Neural progenitor cell (in vitro differentiated cells): ENCODE data around the gene NIN. TPM values are rescaled to one million over a fixed set of nuclear protein-coding genes. Genes with fewer than 3 reads are reported as not detected.
A peak's percentile ranks its signal among the peaks of the same experiment; 100 is the strongest.

ENCODE experiments used
- DNase-seq: peaks from one replicate; pipeline ENCODE4 v3.0.0-alpha.2; 2016; ENCODE audit warnings: low spot score
- H2AFZ ChIP-seq: fragments of 200-600 bp; sonication (generic); replicated peaks from 2 replicates; pipeline ENCODE4 v1.6.1; 2016; ENCODE audit warnings: antibody characterized with exemption
- H3F3A ChIP-seq: fragments of 200-600 bp; sonication (generic); 2 replicates; pipeline ENCODE4 v1.6.1; 2016; ENCODE audit warnings: antibody characterized with exemption, low read depth
- H3K27ac ChIP-seq: fragments of 200-600 bp; sonication (generic); 2 replicates; pipeline ENCODE4 v1.5.1; 2016; ENCODE audit warnings: mild to moderate bottlenecking
- H3K27me3 ChIP-seq: fragments of 200-600 bp; sonication (generic); 2 replicates; pipeline ENCODE4 v1.6.1; 2016; ENCODE audit warnings: mild to moderate bottlenecking, moderate library complexity
- H3K36me3 ChIP-seq: fragments of 200-600 bp; sonication (generic); 2 replicates; pipeline ENCODE4 v1.5.1; 2016
- H3K4me1 ChIP-seq: fragments of 200-600 bp; sonication (generic); 2 replicates; pipeline ENCODE4 v1.6.1; 2016; ENCODE audit warnings: mixed run types
- H3K4me2 ChIP-seq: fragments of 200-600 bp; sonication (generic); 2 replicates; pipeline ENCODE4 v1.6.1; 2016
- H3K4me3 ChIP-seq: fragments of 200-600 bp; sonication (generic); 2 replicates; pipeline ENCODE4 v1.5.1; 2016
- H3K79me2 ChIP-seq: fragments of 200-600 bp; sonication (generic); 2 replicates; pipeline ENCODE4 v1.6.1; 2016; ENCODE audit warnings: low read depth
- H3K9ac ChIP-seq: fragments of 200-600 bp; sonication (generic); 2 replicates; pipeline ENCODE4 v1.6.1; 2016
- H3K9me3 ChIP-seq: fragments of 200-600 bp; sonication (generic); 2 replicates; pipeline ENCODE4 v1.5.1; 2016; ENCODE audit warnings: low read depth
- H4K20me1 ChIP-seq: fragments of 200-600 bp; sonication (generic); 2 replicates; pipeline ENCODE4 v1.6.1; 2016; ENCODE audit warnings: low read depth
- H3K27ac Mint-ChIP-seq: 3 replicates; pipeline ENCODE4 v1.8.0; 2021; ENCODE audit warnings: mixed read lengths
- H3K27me3 Mint-ChIP-seq: 2 replicates; pipeline ENCODE4 v1.8.0; 2022; ENCODE audit warnings: low read depth, mild to moderate bottlenecking, inconsistent platforms, moderate library complexity, mixed read lengths; ENCODE audit not compliant: insufficient read depth
- H3K36me3 Mint-ChIP-seq: 3 replicates; pipeline ENCODE4 v1.8.0; 2021; ENCODE audit warnings: mixed read lengths
- H3K4me1 Mint-ChIP-seq: 3 replicates; pipeline ENCODE4 v1.8.0; 2021; ENCODE audit warnings: mixed read lengths
- H3K4me3 Mint-ChIP-seq: 3 replicates; pipeline ENCODE4 v1.8.0; 2021; ENCODE audit warnings: mild to moderate bottlenecking, moderate library complexity, mixed read lengths
- H3K9me3 Mint-ChIP-seq: 3 replicates; pipeline ENCODE4 v1.8.0; 2020; ENCODE audit warnings: mixed read lengths
- EZH2 ChIP-seq: fragments of 200-600 bp; sonication (generic); IDR thresholded peaks from 2 replicates; pipeline ENCODE4 v1.6.1; 2017; ENCODE audit warnings: antibody characterized with exemption, mild to moderate bottlenecking, moderate library complexity
- EZH2phosphoT487 ChIP-seq: fragments of 200-600 bp; sonication (generic); IDR thresholded peaks from 2 replicates; pipeline ENCODE4 v1.6.1; 2017; ENCODE audit warnings: antibody characterized with exemption
- total RNA-seq: library from RNA; depleted of rRNA; stranded (reverse); fragments of >200 nt; gene quantifications from 2 replicates; pipeline ENCODE4 v1.2.3, GENCODE V29; 2015; ENCODE audit warnings: low replicate concordance
- TF ChIP-seq, protein P1 (sequence below): fragments of 200-600 bp; sonication (generic); IDR thresholded peaks from 2 replicates; pipeline ENCODE4 v1.5.1; 2017; ENCODE audit warnings: antibody characterized with exemption, mild to moderate bottlenecking

The NIN gene
- total RNA-seq, 1 donor from 2014 or later, result 49.0 TPM

DNA sequence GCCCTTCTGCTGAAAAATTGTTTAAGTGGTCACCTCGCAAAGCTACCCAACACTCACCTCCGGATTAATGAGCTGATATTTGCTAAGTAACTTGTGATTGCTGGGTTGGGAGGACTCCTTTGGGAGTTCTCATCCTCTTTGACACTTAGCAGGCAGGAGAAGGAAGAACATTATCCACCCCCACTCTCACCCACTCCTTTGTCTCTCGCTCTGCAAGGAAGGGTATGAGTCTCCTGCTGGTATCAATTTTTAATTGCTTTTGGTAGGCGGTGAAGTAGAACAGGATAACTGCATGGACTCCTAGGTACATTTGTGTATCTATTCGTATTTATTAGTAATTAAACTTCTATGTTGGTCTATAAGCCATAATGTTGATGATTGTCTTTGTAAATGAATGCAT is 34.0 kb upstream of the NIN start:
- Mint-ChIP-seq H3K9me3 (peaks cover 2% of the 10 kb centered on the region), H3K4me3 (no peak overlapping the region), H3K36me3 (no peaks in the 10 kb centered on the region), H3K27me3 (peaks cover 2% of the 10 kb centered on the region), H3K4me1 (peaks cover 31% of the 10 kb centered on the region), H3K27ac (no peak overlapping the region)
- H3K27ac ChIP-seq, result no peak overlapping the region
- H3K27me3 ChIP-seq, result peaks cover under 1% of the 10 kb centered on the region
- H3K4me2 ChIP-seq, result no peak overlapping the region
- no peak overlapping the region for H3K9ac ChIP-seq
- no peaks in the 10 kb centered on the region for H3F3A ChIP-seq
- peaks cover 9% of the 10 kb centered on the region for H3K4me1 ChIP-seq
- TF ChIP-seq EZH2phosphoT487 (no peak), EZH2 (no peak)
- TF ChIP-seq, protein P1, sequence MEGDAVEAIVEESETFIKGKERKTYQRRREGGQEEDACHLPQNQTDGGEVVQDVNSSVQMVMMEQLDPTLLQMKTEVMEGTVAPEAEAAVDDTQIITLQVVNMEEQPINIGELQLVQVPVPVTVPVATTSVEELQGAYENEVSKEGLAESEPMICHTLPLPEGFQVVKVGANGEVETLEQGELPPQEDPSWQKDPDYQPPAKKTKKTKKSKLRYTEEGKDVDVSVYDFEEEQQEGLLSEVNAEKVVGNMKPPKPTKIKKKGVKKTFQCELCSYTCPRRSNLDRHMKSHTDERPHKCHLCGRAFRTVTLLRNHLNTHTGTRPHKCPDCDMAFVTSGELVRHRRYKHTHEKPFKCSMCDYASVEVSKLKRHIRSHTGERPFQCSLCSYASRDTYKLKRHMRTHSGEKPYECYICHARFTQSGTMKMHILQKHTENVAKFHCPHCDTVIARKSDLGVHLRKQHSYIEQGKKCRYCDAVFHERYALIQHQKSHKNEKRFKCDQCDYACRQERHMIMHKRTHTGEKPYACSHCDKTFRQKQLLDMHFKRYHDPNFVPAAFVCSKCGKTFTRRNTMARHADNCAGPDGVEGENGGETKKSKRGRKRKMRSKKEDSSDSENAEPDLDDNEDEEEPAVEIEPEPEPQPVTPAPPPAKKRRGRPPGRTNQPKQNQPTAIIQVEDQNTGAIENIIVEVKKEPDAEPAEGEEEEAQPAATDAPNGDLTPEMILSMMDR, result no peak
- no peaks in the 10 kb centered on the region for H3K79me2 ChIP-seq
- H4K20me1 ChIP-seq, result no peaks in the 10 kb centered on the region
- H3K36me3 ChIP-seq, result no peaks in the 10 kb centered on the region
- H3K9me3 ChIP-seq, result no peaks in the 10 kb centered on the region
- H2AFZ ChIP-seq, result no peak overlapping the region
- no peak for DNase-seq
- H3K4me3 ChIP-seq, result no peak overlapping the region

DNA sequence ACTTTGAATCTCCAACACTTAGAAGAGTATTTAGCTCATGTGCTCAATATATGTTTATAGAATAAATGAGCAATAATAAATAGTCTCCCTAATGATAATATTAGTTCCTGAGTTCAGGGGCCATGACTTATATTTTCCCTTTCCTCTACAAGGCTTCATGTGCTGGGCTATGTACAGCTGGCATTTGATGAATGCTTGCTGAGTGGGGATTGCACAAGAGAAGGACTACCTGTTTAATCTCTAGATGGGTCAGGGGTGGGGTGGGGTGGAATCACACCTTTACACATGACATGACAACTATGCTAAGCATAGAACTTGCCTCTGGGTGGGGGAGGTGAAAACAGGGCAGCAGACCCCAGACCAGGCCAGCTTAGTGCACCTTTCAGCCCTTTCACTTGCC is 33.3 kb upstream of the NIN start:
- no peak overlapping the region for H3K4me3 ChIP-seq
- no peaks in the 10 kb centered on the region for H3F3A ChIP-seq
- DNase-seq, result no peak
- Mint-ChIP-seq H3K4me1 (peaks cover 35% of the 10 kb centered on the region), H3K4me3 (no peak overlapping the region), H3K27me3 (peaks cover 3% of the 10 kb centered on the region), H3K36me3 (no peaks in the 10 kb centered on the region), H3K27ac (no peak overlapping the region), H3K9me3 (peaks cover 2% of the 10 kb centered on the region)
- no peaks in the 10 kb centered on the region for H3K36me3 ChIP-seq
- no peaks in the 10 kb centered on the region for H3K27me3 ChIP-seq
- no peak overlapping the region for H2AFZ ChIP-seq
- H3K9me3 ChIP-seq, result no peaks in the 10 kb centered on the region
- H3K79me2 ChIP-seq, result no peaks in the 10 kb centered on the region
- no peaks in the 10 kb centered on the region for H4K20me1 ChIP-seq
- H3K4me1 ChIP-seq, result peaks cover 15% of the 10 kb centered on the region
- H3K27ac ChIP-seq, result no peak overlapping the region
- H3K9ac ChIP-seq, result no peak overlapping the region
- no peak overlapping the region for H3K4me2 ChIP-seq
- TF ChIP-seq EZH2phosphoT487, result no peak
- no peak for TF ChIP-seq EZH2
- TF ChIP-seq, protein P1, result no peak

DNA sequence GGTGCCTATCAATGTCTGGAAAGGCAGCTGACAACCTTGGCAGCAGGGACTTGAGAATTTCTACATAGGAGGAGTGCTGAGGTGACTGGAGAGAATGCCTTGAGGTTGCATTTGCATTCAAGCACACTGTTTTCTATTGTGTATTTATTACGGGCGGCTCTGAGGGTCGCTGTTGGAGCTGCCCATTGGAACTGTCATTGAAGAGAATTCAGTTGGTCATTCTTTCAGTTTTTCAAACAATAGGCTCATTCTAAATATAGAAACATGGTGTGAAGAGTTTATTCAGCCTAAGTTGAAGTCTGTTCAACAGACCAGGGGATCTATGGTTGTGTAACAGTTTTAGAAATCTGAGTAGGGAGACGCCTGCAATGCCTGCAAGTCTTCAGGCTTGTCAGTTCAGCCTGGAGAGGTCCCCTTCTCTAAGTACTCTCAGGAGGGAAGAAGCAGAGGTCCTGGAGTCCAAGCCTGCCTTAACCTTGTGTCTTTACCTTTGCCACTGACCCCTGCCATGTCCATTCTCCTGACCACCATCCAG is 31.1 kb upstream of the NIN start:
- Histone ChIP-seq H3K27me3 (no peaks in the 10 kb centered on the region), H3F3A (no peaks in the 10 kb centered on the region), H3K9ac (no peak overlapping the region), H3K36me3 (no peaks in the 10 kb centered on the region), H3K4me1 (peaks cover 15% of the 10 kb centered on the region), H2AFZ (no peak overlapping the region), H4K20me1 (no peaks in the 10 kb centered on the region), H3K9me3 (no peaks in the 10 kb centered on the region), H3K4me3 (no peak overlapping the region), H3K4me2 (no peak overlapping the region), H3K79me2 (no peaks in the 10 kb centered on the region), H3K27ac (no peak overlapping the region)
- no peak for TF ChIP-seq EZH2phosphoT487
- H3K36me3 Mint-ChIP-seq, result no peaks in the 10 kb centered on the region
- no peaks in the 10 kb centered on the region for H3K9me3 Mint-ChIP-seq
- peaks cover 39% of the 10 kb centered on the region for H3K4me1 Mint-ChIP-seq
- peaks cover 2% of the 10 kb centered on the region for H3K27me3 Mint-ChIP-seq
- no peak overlapping the region for H3K4me3 Mint-ChIP-seq
- peak overlapping the region; percentile 32 for H3K27ac Mint-ChIP-seq
- no peak for DNase-seq

DNA sequence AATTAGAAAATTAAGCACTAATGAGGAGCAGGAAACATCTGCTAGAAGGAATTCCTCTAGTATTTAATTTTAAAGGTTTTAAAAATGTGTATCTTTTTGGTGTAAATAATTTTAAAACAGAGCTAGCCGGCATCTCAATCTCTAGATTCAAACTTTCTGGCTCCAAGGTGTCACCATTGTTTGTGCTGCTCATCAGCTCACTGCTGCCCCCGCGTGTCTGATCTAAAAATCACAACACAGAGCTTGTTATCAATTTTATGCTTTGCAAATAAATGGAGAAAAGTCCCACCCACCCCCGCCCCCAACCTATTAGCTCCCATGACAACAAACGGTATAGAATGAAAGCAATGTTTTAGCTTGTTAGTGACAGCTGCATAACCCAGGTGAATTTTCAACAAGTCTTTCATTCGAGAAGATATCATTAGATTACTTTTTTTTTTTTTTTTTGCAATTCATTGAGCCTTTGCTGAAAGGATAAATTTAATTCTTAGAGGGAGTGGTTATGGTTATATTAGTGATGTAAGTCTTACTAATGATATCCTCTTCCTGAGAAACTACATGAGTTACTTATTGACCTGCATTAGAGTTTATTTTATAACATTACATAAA is 29.6 kb upstream of the NIN start:
- Histone ChIP-seq H3F3A (no peaks in the 10 kb centered on the region), H3K79me2 (no peaks in the 10 kb centered on the region), H3K36me3 (no peaks in the 10 kb centered on the region), H3K4me2 (peak overlapping the region; percentile 48), H3K4me1 (peaks cover 15% of the 10 kb centered on the region), H3K27ac (no peak overlapping the region), H4K20me1 (no peaks in the 10 kb centered on the region), H3K4me3 (no peak overlapping the region), H3K9me3 (no peaks in the 10 kb centered on the region), H3K27me3 (no peaks in the 10 kb centered on the region), H3K9ac (no peak overlapping the region), H2AFZ (peak overlapping the region; percentile 99)
- Mint-ChIP-seq H3K9me3 (no peaks in the 10 kb centered on the region), H3K27ac (peak overlapping the region; percentile 79), H3K36me3 (no peaks in the 10 kb centered on the region), H3K4me1 (peaks cover 39% of the 10 kb centered on the region), H3K4me3 (peak overlapping the region; percentile 21), H3K27me3 (peaks cover 2% of the 10 kb centered on the region)
- DNase-seq, result peak; percentile 78
- no peak for TF ChIP-seq EZH2
- TF ChIP-seq EZH2phosphoT487, result no peak
- TF ChIP-seq, protein P1, result peak; percentile 78
